ENCODE data around the gene EXOC4. TPM values are rescaled to one million over a fixed set of nuclear protein-coding genes. Genes with fewer than 3 reads are reported as not detected.

The EXOC4 gene
- total and polyA plus RNA-seq, 2 of the 8 experiments (the other 6 are each of a cell fraction or from before 2014, with no cell fraction given), result 27.0 to 67.3 TPM

GRCh38 chr7:133916621-133917020, 663.7 kb downstream of the EXOC4 start (continued):
- TF ChIP-seq KDM4A (IDR thresholded peaks at IDR 0.05; ENCODE audit: low read depth, low read length, severe bottlenecking), result no peak

GRCh38 chr7:133919810-133920209, 666.9 kb downstream of the EXOC4 start:
- POLR2A ChIA-PET (ENCODE audit: partially characterized antibody), result no interaction called here
- Histone ChIP-seq H2BK20ac (ENCODE audit: low read length) (no peak overlapping the region), H2BK5ac (ENCODE audit: low read depth, low read length) (no peak overlapping the region), H4K91ac (replicated peaks; ENCODE audit: insufficient read length, low read length) (no peak overlapping the region), H3K79me1 (ENCODE audit: low read depth, low read length) (no peaks in the 10 kb centered on the region), H2AFZ (ENCODE audit: low read length) (no peak overlapping the region), H3K14ac (ENCODE audit: insufficient read length) (no peak overlapping the region), H3K4me1 (replicated peaks in 1 of 4; ENCODE audit: control insufficient read depth in 3 of 4, insufficient read depth in 4 of 4, low read length in 3 of 4) (no peaks in the 10 kb centered on the region), H2BK15ac (ENCODE audit: low read length) (no peak overlapping the region), H3K4me2 (ENCODE audit: insufficient read depth in 1 of 2, low read depth in 2 of 2, low read length in 2 of 2) (no peak overlapping the region), H4K5ac (ENCODE audit: insufficient read length, low read depth, low read length) (no peak overlapping the region), H2AK5ac (ENCODE audit: low read depth, low read length) (no peak overlapping the region), H2BK12ac (ENCODE audit: low read depth, low read length) (no peak overlapping the region), H3K79me2 (ENCODE audit: control insufficient read depth in 1 of 2, insufficient read depth in 2 of 2, low read length in 2 of 2) (no peaks in the 10 kb centered on the region), H2BK120ac (replicated peaks; ENCODE audit: low read depth, low read length) (no peak overlapping the region), H3K27ac (ENCODE audit: low read depth, low read length) (no peak overlapping the region), H3K4ac (replicated peaks; ENCODE audit: insufficient read length, low read depth, low read length) (no peak overlapping the region), H3K4me3 (ENCODE audit: extremely low read depth in 1 of 4, insufficient read depth in 2 of 4, low read depth in 3 of 4, low read length in 4 of 4) (no peak overlapping the region), H3K23me2 (ENCODE audit: low read depth, low read length) (no peaks in the 10 kb centered on the region), H3K36me3 (ENCODE audit: control insufficient read depth in 2 of 4, insufficient read depth in 4 of 4, low read length in 3 of 4) (no peaks in the 10 kb centered on the region; a peak in 1 of 8 replicates), H3K9ac (replicated peaks in 1 of 4; ENCODE audit: extremely low read depth in 1 of 4, low read depth in 3 of 4, low read length in 3 of 4) (no peak overlapping the region), H4K20me1 (replicated peaks in 1 of 2; ENCODE audit: control insufficient read depth in 1 of 2, insufficient read depth in 2 of 2, low read length in 2 of 2) (no peaks in the 10 kb centered on the region), H3K18ac (ENCODE audit: extremely low read depth, low read length) (no peak overlapping the region), H3K23ac (ENCODE audit: insufficient read length) (no peak overlapping the region), H3K9me3 (ENCODE audit: insufficient read depth in 2 of 2, low read depth in 1 of 2, low read length in 1 of 2) (no peaks in the 10 kb centered on the region; a peak in 1 of 4 replicates), H3K27me3 (replicated peaks in 1 of 4; ENCODE audit: control insufficient read depth in 3 of 4, extremely low read depth in 1 of 4, insufficient read depth in 3 of 4, low read length in 3 of 4) (no peaks in the 10 kb centered on the region), H3K56ac (replicated peaks; ENCODE audit: insufficient read length, low read depth, low read length) (no peak overlapping the region), H4K8ac (ENCODE audit: extremely low read depth, insufficient read depth, low read length) (no peak overlapping the region)
- CTCF ChIA-PET (ENCODE audit: partially characterized antibody), result interaction anchor here (1.2 to 1.3 kb wide), 2 partner anchors 66 to 96 kb away, joined by 3 to 5 read pairs; no protein-coding TSS in a partner anchor
- DNase-seq (ENCODE audit: low read depth in 1 of 2, low spot score in 2 of 2) (no peak), FAIRE-seq (no peak)
- no peak for TF ChIP-seq SIRT6 (IDR thresholded peaks at IDR 0.05; ENCODE audit: low read length)
- no peak for TF ChIP-seq EGR1 (IDR thresholded peaks at IDR 0.05; ENCODE audit: borderline replicate concordance, low read depth, low read length)
- no peak for TF ChIP-seq RAD21 (IDR thresholded peaks at IDR 0.05 in 1 of 2, conservative IDR thresholded peaks at IDR 0.05 in 1 of 2; ENCODE audit: low read depth in 2 of 2, low read length in 2 of 2)
- no peak for TF ChIP-seq CTCF (IDR thresholded peaks at IDR 0.05; ENCODE audit: control extremely low read depth in 1 of 3, insufficient read depth in 1 of 3, low read depth in 1 of 3, low read length in 3 of 3)
- TF ChIP-seq CEBPB (IDR thresholded peaks at IDR 0.05; ENCODE audit: low read depth, low read length), result no peak
- TF ChIP-seq RXRA (IDR thresholded peaks at IDR 0.05; ENCODE audit: insufficient read depth, low read depth, low read length), result no peak
- TF ChIP-seq JUN (IDR thresholded peaks at IDR 0.05; ENCODE audit: low read depth, low read length), result no peak
- no peak for TF ChIP-seq ASH2L (IDR thresholded peaks at IDR 0.05; ENCODE audit: low read length)
